Endothelial cell of umbilical vein (primary cell): ENCODE results near the gene POLE. TPM values are rescaled to one million over a fixed set of nuclear protein-coding genes. Genes with fewer than 3 reads are reported as not detected.

ENCODE experiments used
- BruUV-seq: library from RNA; stranded (reverse); fragments of 400-500 nt; replicated peaks from 2 replicates; lab custom pipeline; 2021; lab: Mats Ljungman, UMichigan
- CTCF ChIA-PET: fragments of 300-600, 350-600 bp; sonication (Branson Sonifier 250); formaldehyde crosslinking; loops from one replicate; lab custom pipeline; 2021; ENCODE audit warnings: antibody characterized with exemption, inconsistent platforms; lab: Charles Lee
- POLR2A ChIA-PET: fragments of 300-600, 350-600 bp; sonication (Branson Sonifier 250); formaldehyde crosslinking; loops from one replicate; lab custom pipeline; 2021; ENCODE audit warnings: antibody characterized with exemption, inconsistent platforms; lab: Charles Lee
- DNase-seq: peaks from one replicate; pipeline ENCODE4 v3.0.0-alpha.2; 2011; ENCODE audit warnings: low read depth, low spot score
- FAIRE-seq: peaks from 2 replicates; lab custom pipeline; 2011; peaks lifted over from hg19 to GRCh38; lab: Jason Lieb, UNC
- H2AFZ ChIP-seq: 2 replicates; pipeline ENCODE4 v1.6.0; 2012; ENCODE audit warnings: low read depth, low read length, control low read depth, inconsistent platforms
- H3K27ac ChIP-seq: 2 replicates; pipeline ENCODE4 v1.5.1; 2011; ENCODE audit warnings: low read depth, mild to moderate bottlenecking, control low read depth, low read length, moderate library complexity; ENCODE audit not compliant: insufficient read depth
- H3K27me3 ChIP-seq, 2 experiments: 2 replicates each; pipeline versions ENCODE4 v1.6.0 to v1.6.1; 2011; ENCODE audit warnings: low read length in 2 of 2, mixed read lengths in 1 of 2; ENCODE audit not compliant: control insufficient read depth in 2 of 2, insufficient read depth in 2 of 2
- H3K36me3 ChIP-seq, 2 experiments: 2 replicates in 1 of 2; 3 replicates in 1 of 2; pipeline ENCODE4 v1.5.1; 2011; ENCODE audit warnings: low read length in 2 of 2, mild to moderate bottlenecking in 1 of 2, moderate library complexity in 1 of 2; ENCODE audit not compliant: control insufficient read depth in 2 of 2, insufficient read depth in 2 of 2; ENCODE audit errors: extremely low read depth in 1 of 2
- H3K4me1 ChIP-seq: 3 replicates; pipeline ENCODE4 v1.5.1; 2011; ENCODE audit warnings: mild to moderate bottlenecking, low read length; ENCODE audit not compliant: control insufficient read depth, insufficient read depth; ENCODE audit errors: extremely low read depth
- H3K4me2 ChIP-seq: 2 replicates; pipeline ENCODE4 v1.6.1; 2011; ENCODE audit warnings: low read length, control low read depth, mixed read lengths; ENCODE audit not compliant: insufficient read depth
- H3K4me3 ChIP-seq, 3 experiments: fragments of 200-600 bp in 1 of 3; sonication (generic), shearing (Covaris generic) in 1 of 3; replicated peaks in 1 of 3; 2 replicates each; pipeline ENCODE4 v1.5.1; 2011 to 2016; ENCODE audit warnings: control low read depth in 3 of 3, low read length in 3 of 3, mild to moderate bottlenecking in 2 of 3, inconsistent platforms in 1 of 3, low read depth in 1 of 3, moderate library complexity in 1 of 3; ENCODE audit not compliant: insufficient read depth in 1 of 3
- H3K79me2 ChIP-seq: 2 replicates; pipeline ENCODE4 v1.6.0; 2012; ENCODE audit warnings: low read length, inconsistent platforms; ENCODE audit not compliant: control insufficient read depth, insufficient read depth
- H3K9ac ChIP-seq: replicated peaks from 2 replicates; pipeline ENCODE3; 2011; ENCODE audit warnings: low read length, control low read depth; ENCODE audit not compliant: insufficient read depth; ENCODE audit errors: extremely low read depth
- H3K9me1 ChIP-seq: replicated peaks from 3 replicates; pipeline ENCODE4 v1.6.0; 2011; ENCODE audit warnings: mild to moderate bottlenecking, low read length; ENCODE audit not compliant: control insufficient read depth, insufficient read depth; ENCODE audit errors: extremely low read depth
- H3K9me3 ChIP-seq: replicated peaks from 2 replicates; pipeline ENCODE4 v1.5.1; 2012; ENCODE audit warnings: low read length, inconsistent platforms; ENCODE audit not compliant: control insufficient read depth, insufficient read depth
- H4K20me1 ChIP-seq: replicated peaks from 2 replicates; pipeline ENCODE3; 2011; ENCODE audit warnings: mild to moderate bottlenecking, low read length; ENCODE audit not compliant: control insufficient read depth, insufficient read depth; ENCODE audit errors: extremely low read depth
- FOS ChIP-seq: IDR thresholded peaks from 2 replicates; pipeline ENCODE4 v1.6.1; 2011; ENCODE audit warnings: mild to moderate bottlenecking, low read length, moderate library complexity, borderline replicate concordance; ENCODE audit not compliant: insufficient read depth
- GATA2 ChIP-seq: IDR thresholded peaks from 2 replicates; pipeline ENCODE4 v1.7.0; 2011; ENCODE audit warnings: low read depth, mild to moderate bottlenecking, moderate library complexity, mixed read lengths, low read length; ENCODE audit not compliant: insufficient read length, insufficient read depth
- JUN ChIP-seq: IDR thresholded peaks from 2 replicates; pipeline ENCODE4 v1.6.1; 2011; ENCODE audit warnings: borderline replicate concordance, low read depth; ENCODE audit not compliant: insufficient read length, insufficient read depth
- MYC ChIP-seq: IDR thresholded peaks from one replicate; pipeline ENCODE4 v1.6.1; 2011; ENCODE audit warnings: mild to moderate bottlenecking, low read depth, low read length
- POLR2A ChIP-seq: IDR thresholded peaks from 2 replicates; pipeline ENCODE4 v1.6.1; 2012; ENCODE audit warnings: low read depth, mild to moderate bottlenecking, control low read depth, low read length
- POLR2AphosphoS5 ChIP-seq: IDR thresholded peaks from 2 replicates; pipeline ENCODE4 v1.6.1; 2012; ENCODE audit warnings: low read depth, mild to moderate bottlenecking, control low read depth, low read length, moderate library complexity; ENCODE audit not compliant: insufficient read depth
- dilution Hi-C: fragments of 300-500 bp; cut with MboI; formaldehyde crosslinking; loops from one replicate; pipeline ENCODE4 v1.15.0; 2019; ENCODE audit warnings: low sequenced_read_pairs; ENCODE audit not compliant: extremely low pct_ligation_motif_present
- intact Hi-C: fragments of 100-400 bp; cut with micrococcal nuclease; formaldehyde crosslinking; loops from one replicate; pipeline ENCODE4 v1.10.0; 2022
- polyA plus RNA-seq, 4 experiments: library from polyadenylated mRNA; depleted of rRNA in 3 of 4; stranded (reverse) in 3 of 4; unstranded in 1 of 4; fragments of >200 nt; gene quantifications; 2 replicates each; pipeline versions ENCODE4 v1.2.1 to v1.2.3, GENCODE V29; 2011 to 2012; ENCODE audit warnings: missing spikeins in 1 of 4
- total RNA-seq: library from RNA; stranded (reverse); gene quantifications from 2 replicates; pipeline ENCODE4 v1.2.3, GENCODE V29; 2021
- TF ChIP-seq, protein P1 (sequence below), 2 donors: IDR thresholded peaks; 1 replicate in 1 of 2; 2 replicates in 1 of 2; pipeline ENCODE4 v1.5.1; 2011; ENCODE audit warnings: low read length in 2 of 2, mild to moderate bottlenecking in 2 of 2, moderate library complexity in 2 of 2, control low read depth in 1 of 2, inconsistent platforms in 1 of 2, low read depth in 1 of 2; ENCODE audit not compliant: insufficient read depth in 1 of 2; ENCODE audit errors: extremely low read depth in 1 of 2
- TF ChIP-seq, protein P2 (sequence below): IDR thresholded peaks from 2 replicates; pipeline ENCODE4 v1.6.1; 2011; ENCODE audit not compliant: insufficient read depth, insufficient read length

POLE gene
- total and polyA plus RNA-seq, 2 donors (not counting 3 experiments of a cell fraction or from before 2014, with no cell fraction given) = 22.9 to 82.7 TPM

DNA sequence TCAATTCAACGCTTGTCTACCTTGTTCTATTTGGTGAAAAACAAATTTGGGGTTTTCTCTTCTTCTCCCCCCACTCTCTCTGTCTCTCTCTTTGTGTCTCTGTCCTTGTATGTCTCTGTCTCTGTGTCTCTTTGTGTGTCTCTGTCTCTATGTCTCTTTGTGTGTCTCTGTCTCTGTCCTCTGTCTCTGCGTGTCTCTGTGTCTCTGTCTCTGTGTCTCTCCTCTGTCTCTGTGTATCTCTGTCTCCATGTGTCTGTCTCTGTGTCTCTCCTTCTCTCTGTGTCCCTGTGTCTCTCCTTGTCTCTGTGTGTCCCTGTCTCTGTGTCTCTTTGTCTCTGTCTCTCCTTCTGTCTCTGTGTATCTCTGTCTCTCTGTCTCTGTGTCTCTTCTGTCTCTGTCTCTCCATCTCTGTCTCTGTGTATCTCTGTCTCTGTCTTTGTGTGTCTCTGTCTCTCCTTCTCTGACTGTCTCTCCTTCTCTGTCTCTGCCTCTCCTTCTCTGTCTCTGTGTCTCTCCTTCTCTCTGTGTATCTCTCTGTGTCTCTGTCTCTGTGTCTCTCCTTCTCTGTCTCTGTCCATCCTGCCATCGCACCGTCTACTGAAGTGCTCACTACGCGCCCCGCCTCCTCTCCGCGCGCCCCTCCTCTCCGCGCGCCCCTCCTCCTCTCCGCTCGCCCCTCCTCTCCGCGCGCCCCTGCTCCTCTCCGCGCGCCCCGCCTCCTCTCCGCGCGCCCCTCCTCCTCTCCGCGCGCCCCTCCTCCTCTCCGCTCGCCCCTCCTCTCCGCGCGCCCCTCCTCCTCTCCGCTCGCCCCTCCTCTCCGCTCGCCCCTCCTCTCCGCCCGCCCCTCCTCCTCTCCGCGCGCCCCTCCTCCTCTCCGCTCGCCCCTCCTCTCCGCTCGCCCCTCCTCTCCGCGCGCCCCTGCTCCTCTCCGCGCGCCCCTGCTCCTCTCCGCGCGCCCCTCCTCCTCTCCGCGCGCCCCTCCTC is 89.5 kb downstream of the POLE start:
- H3K4me2 ChIP-seq = peak overlapping the region; percentile 23
- no peak overlapping the region for H3K9ac ChIP-seq
- H3K27me3 ChIP-seq = peaks cover 0 to 6% of the 10 kb centered on the region in 2 experiments
- H3K27ac ChIP-seq = no peak overlapping the region
- POLR2A ChIA-PET = no interaction called here
- no peaks in the 10 kb centered on the region for H4K20me1 ChIP-seq
- CTCF ChIA-PET = interaction anchor here (1.1 kb wide), 1 partner anchor 36 kb away, joined by 3 read pairs; no protein-coding TSS in a partner anchor
- FAIRE-seq (peak; percentile 44), DNase-seq (peak; percentile 53)
- dilution Hi-C loops (no loop called here), intact Hi-C loops (loop anchor here (5.0 kb wide), 1 partner anchor 90 kb away; no protein-coding TSS in a partner anchor)
- H3K4me1 ChIP-seq = peaks cover 11% of the 10 kb centered on the region
- H3K79me2 ChIP-seq = no peaks in the 10 kb centered on the region
- TF ChIP-seq, protein P1, sequence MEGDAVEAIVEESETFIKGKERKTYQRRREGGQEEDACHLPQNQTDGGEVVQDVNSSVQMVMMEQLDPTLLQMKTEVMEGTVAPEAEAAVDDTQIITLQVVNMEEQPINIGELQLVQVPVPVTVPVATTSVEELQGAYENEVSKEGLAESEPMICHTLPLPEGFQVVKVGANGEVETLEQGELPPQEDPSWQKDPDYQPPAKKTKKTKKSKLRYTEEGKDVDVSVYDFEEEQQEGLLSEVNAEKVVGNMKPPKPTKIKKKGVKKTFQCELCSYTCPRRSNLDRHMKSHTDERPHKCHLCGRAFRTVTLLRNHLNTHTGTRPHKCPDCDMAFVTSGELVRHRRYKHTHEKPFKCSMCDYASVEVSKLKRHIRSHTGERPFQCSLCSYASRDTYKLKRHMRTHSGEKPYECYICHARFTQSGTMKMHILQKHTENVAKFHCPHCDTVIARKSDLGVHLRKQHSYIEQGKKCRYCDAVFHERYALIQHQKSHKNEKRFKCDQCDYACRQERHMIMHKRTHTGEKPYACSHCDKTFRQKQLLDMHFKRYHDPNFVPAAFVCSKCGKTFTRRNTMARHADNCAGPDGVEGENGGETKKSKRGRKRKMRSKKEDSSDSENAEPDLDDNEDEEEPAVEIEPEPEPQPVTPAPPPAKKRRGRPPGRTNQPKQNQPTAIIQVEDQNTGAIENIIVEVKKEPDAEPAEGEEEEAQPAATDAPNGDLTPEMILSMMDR (IDR thresholded peaks at IDR 0.05; ENCODE audit: extremely low read depth in 1 of 2, insufficient read depth in 1 of 2, low read depth in 1 of 2, low read length in 2 of 2) = no peak
- TF ChIP-seq JUN = no peak
- TF ChIP-seq GATA2 = no peak
- TF ChIP-seq POLR2AphosphoS5 = no peak
- no peak for TF ChIP-seq POLR2A
- TF ChIP-seq, protein P2, sequence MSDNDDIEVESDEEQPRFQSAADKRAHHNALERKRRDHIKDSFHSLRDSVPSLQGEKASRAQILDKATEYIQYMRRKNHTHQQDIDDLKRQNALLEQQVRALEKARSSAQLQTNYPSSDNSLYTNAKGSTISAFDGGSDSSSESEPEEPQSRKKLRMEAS = no peak
- TF ChIP-seq MYC = no peak
- TF ChIP-seq FOS = no peak
- BruUV-seq = no TSS peak
- no peaks in the 10 kb centered on the region for H3K9me3 ChIP-seq
- no peaks in the 10 kb centered on the region for H3K36me3 ChIP-seq
- peak overlapping the region; percentile 88 for H2AFZ ChIP-seq
- no peaks in the 10 kb centered on the region for H3K9me1 ChIP-seq
- H3K4me3 ChIP-seq = peak overlapping the region in 2 of 3 experiments; percentile 27 to 33
